ENCODE measurements around the gene PARK7. TPM values are rescaled to one million over a fixed set of nuclear protein-coding genes. Genes with fewer than 3 reads are reported as not detected.
"Not testable (repeated sequence)": the region's sequence is repeated elsewhere in the genome, so short reads cannot be mapped to it uniquely, and the experiment has no call there.

Gene PARK7
- 100 to 1,000 TPM; 146 to 184 TPM for polyA plus RNA-seq

DNA sequence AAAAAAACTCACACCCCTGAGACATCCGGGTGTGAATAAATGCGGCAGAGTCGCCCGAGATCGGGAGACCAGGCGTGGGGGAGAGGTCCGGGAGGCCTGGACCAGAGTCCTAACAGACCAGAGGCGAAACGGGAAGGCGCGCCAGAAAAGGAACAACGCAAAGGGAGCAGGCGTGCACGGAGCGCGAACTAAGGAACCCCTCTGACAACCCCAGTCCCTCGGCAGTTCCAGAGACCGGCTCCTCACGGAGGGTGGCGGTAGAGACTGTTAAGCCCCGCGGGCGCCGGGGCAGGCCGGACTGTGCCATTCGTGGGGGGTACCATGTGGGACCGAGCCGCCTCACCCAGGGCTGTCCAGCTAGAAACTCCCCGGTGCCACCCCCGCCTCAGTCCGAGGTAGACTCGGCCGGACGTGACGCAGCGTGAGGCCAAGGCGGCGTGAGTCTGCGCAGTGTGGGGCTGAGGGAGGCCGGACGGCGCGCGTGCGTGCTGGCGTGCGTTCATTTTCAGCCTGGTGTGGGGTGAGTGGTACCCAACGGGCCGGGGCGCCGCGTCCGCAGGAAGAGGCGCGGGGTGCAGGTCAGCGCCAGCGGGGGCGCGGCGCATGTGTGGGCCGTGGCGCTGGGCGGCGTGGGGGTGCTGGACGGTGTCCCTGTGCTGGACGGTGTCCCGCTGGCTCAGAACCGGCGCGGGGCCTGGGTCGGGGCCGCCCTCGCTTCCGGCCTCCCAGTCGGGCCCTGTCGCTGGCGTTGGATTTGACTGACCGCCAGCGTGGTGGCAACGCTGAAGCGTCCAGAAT, at the start of gene PARK7:
Gene PARK7 (plus strand): TSS at position 496 of the 798 bp plus-strand sequence. CDS start 1,075 bp downstream, outside the sequence.
- 0% methylated on average over 77 to 81 of the region's 81 CpGs for WGBS, 2 donors
- Histone ChIP-seq H3K27me3 (ENCODE audit: control insufficient read depth in 1 of 2, insufficient read depth in 2 of 2, low read length in 2 of 2) (no peaks in the 10 kb centered on the region), H3K36me3 (ENCODE audit: control insufficient read depth in 2 of 2, insufficient read depth in 2 of 2, low read length in 1 of 2) (peaks cover 9 to 10% of the 10 kb centered on the region in 2 donors), H3K4me1 (ENCODE audit: control insufficient read depth in 2 of 2, insufficient read depth in 2 of 2, low read length in 1 of 2) (no peaks in the 10 kb centered on the region), H3K27ac (ENCODE audit: low read depth in 2 of 2, low read length in 1 of 2) (peak within 1 kb of the TSS; percentile 93 to 94), H3K4me3 (ENCODE audit: low read depth in 1 of 2, low read length in 2 of 2) (peak within 1 kb of the TSS; percentile 87 to 99), H3K9me3 (ENCODE audit: control insufficient read depth in 2 of 2, insufficient read depth in 1 of 2, low read depth in 1 of 2, low read length in 1 of 2) (no peaks in the 10 kb centered on the region)

DNA sequence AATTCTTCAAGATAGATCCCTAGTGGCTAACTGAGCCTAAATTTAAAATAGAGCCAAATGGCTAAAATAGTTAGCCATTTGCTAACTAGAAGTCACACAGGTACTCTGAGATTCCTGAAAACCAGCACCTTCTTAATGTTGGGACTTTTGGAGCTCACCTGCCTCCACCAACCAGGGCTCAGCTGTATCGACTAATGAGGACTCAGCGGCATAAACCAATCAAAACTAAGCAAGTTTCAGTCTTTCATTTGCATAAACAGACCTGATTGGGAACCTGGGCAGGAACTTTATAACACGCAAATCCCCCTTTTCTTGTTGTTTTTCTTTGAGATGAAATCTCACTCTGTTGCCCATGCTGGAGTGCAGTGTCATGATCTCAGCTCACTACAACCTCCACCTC, 49.4 kb upstream of the PARK7 start:
- Histone ChIP-seq H3K27ac (ENCODE audit: low read depth in 2 of 2, low read length in 1 of 2) (no peak overlapping the region), H3K27me3 (ENCODE audit: control insufficient read depth in 1 of 2, insufficient read depth in 2 of 2, low read length in 2 of 2) (no peaks in the 10 kb centered on the region), H3K4me3 (ENCODE audit: low read depth in 1 of 2, low read length in 2 of 2) (no peak overlapping the region), H3K4me1 (ENCODE audit: control insufficient read depth in 2 of 2, insufficient read depth in 2 of 2, low read length in 1 of 2) (no peaks in the 10 kb centered on the region), H3K36me3 (ENCODE audit: control insufficient read depth in 2 of 2, insufficient read depth in 2 of 2, low read length in 1 of 2) (no peaks in the 10 kb centered on the region), H3K9me3 (ENCODE audit: control insufficient read depth in 2 of 2, insufficient read depth in 1 of 2, low read depth in 1 of 2, low read length in 1 of 2) (no peaks in the 10 kb centered on the region)
- WGBS, 2 donors, result 76 to 89% methylated on average over 3 of the region's 3 CpGs

DNA sequence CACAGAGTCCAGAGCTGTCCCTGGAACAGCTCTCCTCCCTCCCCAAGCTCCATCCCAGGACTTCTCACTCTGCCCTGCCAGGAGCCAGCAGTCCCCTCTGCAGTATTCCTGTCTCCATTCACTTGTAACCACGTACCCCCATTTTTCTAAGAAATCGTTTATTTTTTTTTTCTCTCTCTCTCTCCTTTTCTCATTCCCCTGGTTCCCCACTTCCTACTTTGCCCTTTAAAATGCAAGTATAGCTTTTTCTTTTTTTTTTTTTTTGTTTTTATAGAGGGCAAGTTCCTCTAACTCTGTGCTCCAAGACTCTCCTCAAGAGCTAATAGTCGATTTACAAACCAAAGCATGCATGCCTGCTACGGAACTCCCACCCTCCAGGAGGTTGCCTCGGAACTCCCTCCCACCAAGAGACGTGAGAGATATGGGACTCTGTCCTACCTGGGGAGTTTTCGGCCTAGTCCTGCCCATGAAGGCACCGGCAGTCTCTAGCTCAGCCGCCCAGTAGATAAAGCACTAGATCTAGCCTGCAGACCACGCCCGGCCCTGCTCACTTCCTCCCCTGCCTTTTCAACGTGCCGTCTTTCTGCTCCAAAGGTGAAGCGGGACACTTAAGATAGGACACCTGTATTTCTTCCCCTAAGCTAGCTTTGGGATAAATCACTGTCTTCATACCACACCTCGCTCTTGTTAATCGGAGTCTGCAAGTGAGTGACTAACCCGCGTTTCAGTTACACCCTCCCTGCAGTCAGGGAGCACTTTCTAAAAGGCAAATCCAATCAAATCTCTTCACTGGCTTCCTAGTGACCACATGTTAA, 48.6 kb upstream of the PARK7 start:
- 42 to 50% methylated on average over 18 of the region's 18 CpGs for WGBS, 2 donors
- Histone ChIP-seq H3K27ac (ENCODE audit: low read depth in 2 of 2, low read length in 1 of 2) (peak overlapping the region in 1 of 2 donors; percentile 34), H3K4me1 (ENCODE audit: control insufficient read depth in 2 of 2, insufficient read depth in 2 of 2, low read length in 1 of 2) (no peaks in the 10 kb centered on the region), H3K9me3 (ENCODE audit: control insufficient read depth in 2 of 2, insufficient read depth in 1 of 2, low read depth in 1 of 2, low read length in 1 of 2) (no peaks in the 10 kb centered on the region), H3K36me3 (ENCODE audit: control insufficient read depth in 2 of 2, insufficient read depth in 2 of 2, low read length in 1 of 2) (no peaks in the 10 kb centered on the region), H3K4me3 (ENCODE audit: low read depth in 1 of 2, low read length in 2 of 2) (no peak overlapping the region), H3K27me3 (ENCODE audit: control insufficient read depth in 1 of 2, insufficient read depth in 2 of 2, low read length in 2 of 2) (no peaks in the 10 kb centered on the region)

DNA sequence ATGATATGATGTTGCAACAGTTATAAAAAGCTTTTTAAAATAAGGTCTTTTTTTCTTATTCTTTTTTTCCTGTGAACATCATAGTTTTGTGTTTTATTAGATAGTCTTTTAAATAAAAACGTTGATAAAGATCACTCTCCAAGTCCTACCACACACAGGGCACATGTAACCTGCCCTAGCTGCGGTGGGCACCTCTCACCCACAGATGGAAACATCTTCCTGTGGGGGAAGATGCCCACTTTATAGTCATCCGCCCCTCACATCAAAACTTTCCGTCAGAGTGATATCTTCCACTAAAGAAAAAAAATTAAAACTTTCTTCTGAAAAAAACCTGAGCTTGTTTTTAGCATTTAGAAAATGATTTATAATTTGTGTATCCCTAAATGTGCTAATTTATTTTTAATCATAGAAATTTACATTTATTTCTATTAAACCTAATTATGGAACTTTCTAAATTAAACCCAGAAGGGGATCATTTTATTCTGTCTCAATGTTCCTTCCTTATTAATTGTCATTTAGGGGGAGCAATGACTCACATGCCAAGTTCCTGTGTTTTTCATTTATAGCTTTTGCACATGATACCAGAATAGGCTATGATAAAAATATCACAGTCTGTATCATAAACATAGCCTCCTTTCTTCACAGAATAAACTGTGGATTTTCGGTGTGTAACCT, 45.5 kb upstream of the PARK7 start:
- H3K4me3 ChIP-seq (ENCODE audit: low read depth in 1 of 2, low read length in 2 of 2), result no peak overlapping the region
- no peaks in the 10 kb centered on the region for H3K4me1 ChIP-seq (ENCODE audit: control insufficient read depth in 2 of 2, insufficient read depth in 2 of 2, low read length in 1 of 2)
- H3K36me3 ChIP-seq (ENCODE audit: control insufficient read depth in 2 of 2, insufficient read depth in 2 of 2, low read length in 1 of 2), result no peaks in the 10 kb centered on the region
- no peaks in the 10 kb centered on the region for H3K9me3 ChIP-seq (ENCODE audit: control insufficient read depth in 2 of 2, insufficient read depth in 1 of 2, low read depth in 1 of 2, low read length in 1 of 2)
- H3K27me3 ChIP-seq (ENCODE audit: control insufficient read depth in 1 of 2, insufficient read depth in 2 of 2, low read length in 2 of 2), result no peaks in the 10 kb centered on the region
- no peak overlapping the region for H3K27ac ChIP-seq (ENCODE audit: low read depth in 2 of 2, low read length in 1 of 2)
- WGBS, 2 donors, result 59 to 60% methylated on average over 5 of the region's 5 CpGs

DNA sequence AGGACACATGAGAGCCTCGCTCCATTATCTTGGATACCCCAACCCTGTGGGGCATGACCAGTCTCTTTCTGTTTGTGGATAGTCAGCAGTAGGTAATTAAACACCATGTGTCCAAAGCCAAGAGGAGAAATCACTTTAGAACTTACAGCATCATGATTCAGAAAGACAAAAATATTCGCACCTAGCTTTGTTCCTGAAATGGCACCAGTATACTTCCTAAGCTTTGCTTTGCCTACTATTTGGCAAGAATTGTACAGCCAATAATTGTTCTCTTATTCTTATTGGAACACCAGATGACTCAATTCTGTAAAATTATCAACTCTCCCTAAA, 45.0 kb upstream of the PARK7 start:
- Histone ChIP-seq H3K9me3 (ENCODE audit: control insufficient read depth in 2 of 2, insufficient read depth in 1 of 2, low read depth in 1 of 2, low read length in 1 of 2) (no peaks in the 10 kb centered on the region), H3K4me1 (ENCODE audit: control insufficient read depth in 2 of 2, insufficient read depth in 2 of 2, low read length in 1 of 2) (no peaks in the 10 kb centered on the region), H3K27ac (ENCODE audit: low read depth in 2 of 2, low read length in 1 of 2) (no peak overlapping the region), H3K27me3 (ENCODE audit: control insufficient read depth in 1 of 2, insufficient read depth in 2 of 2, low read length in 2 of 2) (no peaks in the 10 kb centered on the region), H3K4me3 (ENCODE audit: low read depth in 1 of 2, low read length in 2 of 2) (no peak overlapping the region), H3K36me3 (ENCODE audit: control insufficient read depth in 2 of 2, insufficient read depth in 2 of 2, low read length in 1 of 2) (no peaks in the 10 kb centered on the region)
- 69 to 77% methylated on average over 2 of the region's 2 CpGs for WGBS, 2 donors

DNA sequence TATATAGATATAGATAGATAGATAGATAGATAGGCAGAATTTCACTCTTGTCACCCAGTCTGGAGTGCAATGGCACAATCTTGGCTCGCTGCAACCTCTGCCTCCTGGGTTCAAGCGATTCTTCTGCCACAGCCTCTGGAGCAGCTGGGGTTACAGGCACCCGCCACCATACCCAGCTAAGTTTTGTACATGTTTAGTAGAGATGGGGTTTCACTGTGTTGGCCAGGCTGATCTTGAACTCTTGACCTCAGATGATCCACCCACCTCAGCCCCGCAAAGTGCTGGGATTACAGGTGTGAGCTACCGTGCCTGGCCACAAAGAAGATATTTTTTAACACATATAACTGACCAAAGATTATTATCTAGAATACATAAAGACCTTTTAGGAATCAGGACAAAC, 43.5 kb upstream of the PARK7 start:
- H3K27me3 ChIP-seq (ENCODE audit: control insufficient read depth in 1 of 2, insufficient read depth in 2 of 2, low read length in 2 of 2); H3K9me3 ChIP-seq (ENCODE audit: control insufficient read depth in 2 of 2, insufficient read depth in 1 of 2, low read depth in 1 of 2, low read length in 1 of 2); H3K36me3 ChIP-seq (ENCODE audit: control insufficient read depth in 2 of 2, insufficient read depth in 2 of 2, low read length in 1 of 2); H3K27ac ChIP-seq (ENCODE audit: low read depth in 2 of 2, low read length in 1 of 2); H3K4me1 ChIP-seq (ENCODE audit: control insufficient read depth in 2 of 2, insufficient read depth in 2 of 2, low read length in 1 of 2); H3K4me3 ChIP-seq (ENCODE audit: low read depth in 1 of 2, low read length in 2 of 2): not testable (repeated sequence)
- 78 to 80% methylated on average over 5 of the region's 5 CpGs for WGBS, 2 donors

DNA sequence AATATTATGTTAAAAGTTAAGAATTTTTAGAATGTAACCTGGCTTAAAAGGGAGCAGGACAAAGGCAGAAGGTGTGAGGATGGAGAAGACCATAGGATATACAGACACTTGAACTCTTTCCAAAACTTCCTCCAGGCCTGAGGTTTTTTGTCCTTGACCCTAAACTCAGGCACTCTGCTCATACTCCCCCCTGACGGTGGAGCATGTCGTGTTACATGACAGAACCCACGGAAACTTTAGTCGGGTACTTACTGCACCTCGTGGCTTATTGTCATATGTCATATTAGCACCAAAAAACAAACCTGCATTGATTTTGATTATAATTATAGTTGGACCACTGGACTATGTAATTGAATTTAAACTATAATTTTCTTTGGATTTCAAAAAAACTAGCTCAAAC, 41.6 kb upstream of the PARK7 start:
- H3K4me3 ChIP-seq (ENCODE audit: low read depth in 1 of 2, low read length in 2 of 2), result no peak overlapping the region
- H3K4me1 ChIP-seq (ENCODE audit: control insufficient read depth in 2 of 2, insufficient read depth in 2 of 2, low read length in 1 of 2), result no peaks in the 10 kb centered on the region
- 84 to 86% methylated on average over 5 of the region's 5 CpGs for WGBS, 2 donors
- no peaks in the 10 kb centered on the region for H3K27me3 ChIP-seq (ENCODE audit: control insufficient read depth in 1 of 2, insufficient read depth in 2 of 2, low read length in 2 of 2)
- no peaks in the 10 kb centered on the region for H3K9me3 ChIP-seq (ENCODE audit: control insufficient read depth in 2 of 2, insufficient read depth in 1 of 2, low read depth in 1 of 2, low read length in 1 of 2)
- H3K36me3 ChIP-seq (ENCODE audit: control insufficient read depth in 2 of 2, insufficient read depth in 2 of 2, low read length in 1 of 2), result no peaks in the 10 kb centered on the region
- H3K27ac ChIP-seq (ENCODE audit: low read depth in 2 of 2, low read length in 1 of 2), result no peak overlapping the region

DNA sequence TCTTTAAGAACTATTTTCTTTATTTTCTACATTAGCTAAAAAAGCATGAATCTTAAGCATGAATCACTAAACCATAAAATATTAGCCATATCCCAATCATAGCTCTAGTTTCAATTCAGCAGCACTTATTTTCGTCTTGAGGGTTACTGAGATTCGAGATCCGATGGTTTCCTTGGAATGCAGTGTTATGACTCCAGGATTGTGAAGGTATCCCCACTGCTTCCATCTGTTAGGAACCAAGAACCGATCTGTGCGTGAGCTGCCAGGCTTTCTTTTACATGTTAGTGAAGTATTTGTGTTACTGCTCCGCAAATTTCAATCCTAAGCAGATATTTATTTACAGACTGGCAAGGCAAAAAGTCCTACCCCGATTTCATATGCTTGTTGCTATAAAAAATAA, 39.7 kb upstream of the PARK7 start:
- 92 to 93% methylated on average over 7 of the region's 7 CpGs for WGBS, 2 donors
- no peaks in the 10 kb centered on the region for H3K27me3 ChIP-seq (ENCODE audit: control insufficient read depth in 1 of 2, insufficient read depth in 2 of 2, low read length in 2 of 2)
- H3K4me3 ChIP-seq (ENCODE audit: low read depth in 1 of 2, low read length in 2 of 2), result no peak overlapping the region
- no peak overlapping the region for H3K27ac ChIP-seq (ENCODE audit: low read depth in 2 of 2, low read length in 1 of 2)
- H3K36me3 ChIP-seq (ENCODE audit: control insufficient read depth in 2 of 2, insufficient read depth in 2 of 2, low read length in 1 of 2), result no peaks in the 10 kb centered on the region
- H3K4me1 ChIP-seq (ENCODE audit: control insufficient read depth in 2 of 2, insufficient read depth in 2 of 2, low read length in 1 of 2), result no peaks in the 10 kb centered on the region
- no peaks in the 10 kb centered on the region for H3K9me3 ChIP-seq (ENCODE audit: control insufficient read depth in 2 of 2, insufficient read depth in 1 of 2, low read depth in 1 of 2, low read length in 1 of 2)

DNA sequence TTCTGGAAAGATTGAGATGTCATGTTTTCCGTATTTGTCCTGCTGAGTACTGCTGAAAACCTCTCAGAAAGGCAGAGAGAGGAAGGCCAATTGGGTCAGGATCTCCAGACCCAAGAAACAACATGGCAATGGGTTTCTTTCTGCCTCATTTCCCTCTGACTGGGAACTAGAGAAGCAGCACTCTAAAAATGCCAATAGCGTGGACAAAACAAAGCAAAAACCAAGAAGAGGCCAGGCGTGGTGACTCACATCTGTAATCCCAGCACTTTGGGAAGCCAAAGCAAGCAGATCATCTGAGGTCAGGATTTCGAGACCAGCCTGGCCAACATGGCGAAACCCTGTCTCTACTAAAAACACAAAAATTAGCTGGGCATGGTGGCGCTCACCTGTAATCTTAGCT, 39.2 kb upstream of the PARK7 start:
- no peaks in the 10 kb centered on the region for H3K9me3 ChIP-seq (ENCODE audit: control insufficient read depth in 2 of 2, insufficient read depth in 1 of 2, low read depth in 1 of 2, low read length in 1 of 2)
- no peak overlapping the region for H3K27ac ChIP-seq (ENCODE audit: low read depth in 2 of 2, low read length in 1 of 2)
- WGBS, 2 donors, result 79 to 82% methylated on average over 6 of the region's 6 CpGs
- H3K27me3 ChIP-seq (ENCODE audit: control insufficient read depth in 1 of 2, insufficient read depth in 2 of 2, low read length in 2 of 2), result no peaks in the 10 kb centered on the region
- H3K4me3 ChIP-seq (ENCODE audit: low read depth in 1 of 2, low read length in 2 of 2), result no peak overlapping the region
- no peaks in the 10 kb centered on the region for H3K36me3 ChIP-seq (ENCODE audit: control insufficient read depth in 2 of 2, insufficient read depth in 2 of 2, low read length in 1 of 2)
- H3K4me1 ChIP-seq (ENCODE audit: control insufficient read depth in 2 of 2, insufficient read depth in 2 of 2, low read length in 1 of 2), result no peaks in the 10 kb centered on the region

Measured in esophagus (tissue), 2 donors.